GM10266 (cell line): Measurements from ENCODE around the gene NIPAL1.

Experiments used
- DNase-seq: peaks from one replicate; pipeline ENCODE4 v3.0.0; 2012; ENCODE audit errors: extremely low spot score
- TF ChIP-seq, protein P1 (sequence below): IDR thresholded peaks from 2 replicates; pipeline ENCODE4 v1.5.1; 2012; ENCODE audit warnings: mild to moderate bottlenecking, low read depth; ENCODE audit not compliant: control insufficient read depth, insufficient read depth; ENCODE audit errors: missing control alignments

NIPAL1 gene

DNA sequence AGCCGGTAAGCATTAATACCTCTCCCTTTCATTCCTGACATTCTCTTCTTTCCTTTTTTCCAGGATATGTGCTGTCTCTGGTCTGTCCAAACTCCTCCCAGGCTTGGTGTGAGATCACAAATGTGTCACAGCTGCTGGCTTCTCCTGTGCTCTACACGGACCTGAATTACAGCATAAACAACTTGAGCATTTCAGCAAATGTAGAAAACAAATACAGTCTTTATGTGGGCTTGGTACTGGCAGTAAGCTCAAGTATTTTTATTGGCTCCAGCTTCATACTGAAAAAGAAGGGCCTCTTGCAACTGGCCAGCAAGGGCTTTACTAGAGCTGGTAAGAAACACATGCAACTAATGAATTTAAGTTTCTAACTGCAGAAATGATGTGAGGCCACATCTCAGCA lies 8.4 kb downstream of the NIPAL1 start:
- TF ChIP-seq, protein P1, sequence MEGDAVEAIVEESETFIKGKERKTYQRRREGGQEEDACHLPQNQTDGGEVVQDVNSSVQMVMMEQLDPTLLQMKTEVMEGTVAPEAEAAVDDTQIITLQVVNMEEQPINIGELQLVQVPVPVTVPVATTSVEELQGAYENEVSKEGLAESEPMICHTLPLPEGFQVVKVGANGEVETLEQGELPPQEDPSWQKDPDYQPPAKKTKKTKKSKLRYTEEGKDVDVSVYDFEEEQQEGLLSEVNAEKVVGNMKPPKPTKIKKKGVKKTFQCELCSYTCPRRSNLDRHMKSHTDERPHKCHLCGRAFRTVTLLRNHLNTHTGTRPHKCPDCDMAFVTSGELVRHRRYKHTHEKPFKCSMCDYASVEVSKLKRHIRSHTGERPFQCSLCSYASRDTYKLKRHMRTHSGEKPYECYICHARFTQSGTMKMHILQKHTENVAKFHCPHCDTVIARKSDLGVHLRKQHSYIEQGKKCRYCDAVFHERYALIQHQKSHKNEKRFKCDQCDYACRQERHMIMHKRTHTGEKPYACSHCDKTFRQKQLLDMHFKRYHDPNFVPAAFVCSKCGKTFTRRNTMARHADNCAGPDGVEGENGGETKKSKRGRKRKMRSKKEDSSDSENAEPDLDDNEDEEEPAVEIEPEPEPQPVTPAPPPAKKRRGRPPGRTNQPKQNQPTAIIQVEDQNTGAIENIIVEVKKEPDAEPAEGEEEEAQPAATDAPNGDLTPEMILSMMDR = no peak
- DNase-seq = no peak

DNA sequence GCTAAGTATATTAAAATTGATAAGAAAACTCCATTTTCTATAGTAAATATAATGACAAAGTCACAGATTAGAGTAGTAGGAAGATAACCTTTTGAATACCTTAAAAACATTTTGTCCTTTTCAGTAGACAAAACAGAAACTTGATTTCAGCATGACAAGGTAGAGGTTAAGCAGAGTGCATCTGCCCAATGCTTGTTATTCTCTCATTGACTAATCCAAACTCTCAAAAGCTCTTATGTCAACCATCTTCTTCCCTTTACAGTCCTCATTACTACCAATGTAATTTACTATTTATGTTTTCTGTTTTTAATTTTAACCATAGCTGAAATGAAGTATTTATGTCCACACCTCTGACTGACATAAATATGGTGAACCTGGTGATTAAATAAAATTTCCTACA lies 11.1 kb downstream of the NIPAL1 start:
- TF ChIP-seq, protein P1 = no peak
- DNase-seq = peak; percentile 37

DNA sequence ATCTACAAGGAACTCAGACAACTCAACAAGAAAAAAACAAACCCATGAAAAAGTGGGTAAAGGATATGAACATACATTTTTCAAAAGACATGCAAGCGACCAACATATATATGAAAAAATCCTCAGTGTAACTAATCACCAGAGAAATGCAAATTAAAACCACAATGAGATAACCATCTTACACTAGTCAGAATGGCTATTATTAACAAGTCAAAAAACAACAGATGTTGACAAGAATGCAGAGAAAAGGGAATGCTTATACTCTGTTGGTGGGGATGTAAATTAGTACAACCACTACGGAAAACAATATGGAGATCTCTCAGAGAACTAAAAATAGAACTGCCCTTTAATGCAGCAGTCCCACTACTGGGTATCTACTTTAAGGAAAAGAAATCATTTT lies 12.1 kb downstream of the NIPAL1 start:
- TF ChIP-seq, protein P1 = no peak
- no peak for DNase-seq

DNA sequence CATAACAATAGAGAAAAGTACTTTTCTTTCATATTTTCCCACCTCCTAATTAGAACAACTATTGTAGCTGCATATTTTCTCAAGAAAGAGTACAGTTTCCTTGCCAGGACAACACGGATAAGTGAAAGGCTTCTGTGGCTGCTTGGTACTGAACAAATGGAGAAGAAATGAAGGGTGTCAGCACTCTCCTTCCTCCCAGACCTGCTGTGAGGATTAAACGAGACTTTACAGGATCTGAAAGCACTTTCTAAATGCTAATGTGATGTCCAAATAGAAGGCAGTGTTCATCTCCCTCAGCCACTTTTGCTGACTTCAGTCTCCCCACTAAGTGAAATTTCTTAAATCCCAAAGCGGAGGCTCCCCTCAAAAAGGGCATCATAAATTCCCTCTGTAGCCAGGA lies 13.9 kb downstream of the NIPAL1 start:
- TF ChIP-seq, protein P1 = no peak

DNA sequence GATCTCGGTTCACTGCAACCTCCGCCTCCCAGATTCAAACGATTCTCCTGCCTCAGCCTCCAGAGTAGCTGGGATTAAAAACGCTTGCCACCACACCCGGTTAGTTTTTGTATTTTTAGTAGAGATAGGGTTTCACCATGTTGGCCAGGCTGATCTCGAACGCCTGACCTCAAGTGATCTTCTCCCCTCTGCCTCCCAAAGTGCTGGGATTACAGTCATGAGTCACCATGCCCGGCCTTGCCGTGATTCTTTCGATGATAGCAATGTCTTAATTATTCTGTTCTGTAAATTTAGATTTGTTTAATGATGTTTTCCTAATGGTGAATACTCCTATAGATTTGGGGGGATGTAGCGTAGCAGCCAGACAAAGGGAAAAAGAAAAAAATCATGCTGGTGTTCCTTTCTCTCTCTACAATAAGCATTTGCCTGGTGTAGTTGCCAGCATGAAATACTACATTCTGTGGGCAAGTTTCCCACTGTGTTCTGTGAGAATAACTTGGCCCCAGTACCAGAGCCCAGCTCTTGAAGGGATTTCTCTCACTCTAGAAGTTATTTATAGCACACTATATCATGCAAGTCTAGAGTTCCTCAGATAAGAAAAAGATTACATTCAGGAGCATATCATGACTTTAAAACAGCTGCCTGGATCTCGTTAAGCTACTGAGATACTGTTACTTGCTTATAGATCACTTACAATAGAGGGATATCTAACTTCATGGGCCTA lies 15.4 kb downstream of the NIPAL1 start:
- DNase-seq = no peak
- TF ChIP-seq, protein P1 = no peak

More for the DNA sequence above, 13.9 kb downstream of the NIPAL1 start:
- DNase-seq = no peak

DNA sequence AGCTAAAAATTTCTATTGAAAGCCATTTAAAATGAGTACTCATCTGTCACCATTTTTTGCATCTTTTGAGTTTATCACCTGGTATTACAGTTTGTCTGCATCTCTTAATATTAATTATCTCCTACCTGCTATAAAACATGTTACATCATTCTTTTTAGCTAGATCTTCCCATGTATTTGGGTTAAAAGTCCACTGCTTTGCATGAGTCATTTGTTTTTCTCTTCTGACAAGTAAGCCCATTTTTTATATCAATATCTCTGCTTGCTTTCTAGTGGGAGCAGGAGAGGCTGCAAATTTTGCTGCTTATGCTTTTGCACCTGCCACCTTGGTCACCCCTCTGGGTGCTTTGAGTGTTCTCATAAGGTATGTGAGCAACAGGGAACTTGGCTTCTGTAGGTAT lies 16.1 kb downstream of the NIPAL1 start:
- DNase-seq = no peak
- TF ChIP-seq, protein P1 = no peak

DNA sequence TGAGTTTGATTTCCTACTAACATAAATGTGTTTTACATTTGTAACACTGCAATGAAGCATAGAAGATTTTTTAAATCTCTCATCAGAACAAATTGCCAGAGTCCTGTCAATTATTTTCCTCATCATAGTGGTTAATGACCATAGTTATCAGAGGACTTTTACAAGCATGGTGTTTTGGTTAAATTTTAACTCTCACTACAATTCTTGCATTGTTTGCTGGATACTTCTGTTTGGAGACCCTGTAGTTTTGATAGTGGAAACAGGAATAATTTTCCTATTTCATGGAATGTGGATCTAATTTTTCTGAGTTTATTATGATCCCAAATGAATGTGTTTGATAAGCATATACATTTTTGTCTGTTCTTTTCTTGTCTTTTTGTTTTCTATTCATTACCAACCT lies 16.8 kb downstream of the NIPAL1 start:
- DNase-seq = no peak
- TF ChIP-seq, protein P1 = no peak
